H9 (cell line): ENCODE results near the gene TPBGL. TPM values are rescaled to one million over a fixed set of nuclear protein-coding genes. Genes with fewer than 3 reads are reported as not detected.

Source experiments
- DNase-seq: peaks from one replicate; pipeline ENCODE4 v3.0.0-alpha.2; 2017
- H2AFZ ChIP-seq: one replicate; pipeline ENCODE4 v1.6.1; 2013; ENCODE audit warnings: mild to moderate bottlenecking, low read length, control low read depth, moderate library complexity
- H2AK5ac ChIP-seq: 2 replicates; pipeline ENCODE4 v1.6.1; 2013; ENCODE audit warnings: low read length, control low read depth, mixed read lengths; ENCODE audit not compliant: insufficient read length
- H2BK120ac ChIP-seq: one replicate; pipeline ENCODE4 v1.6.1; 2013; ENCODE audit warnings: low read depth, mild to moderate bottlenecking, low read length, control low read depth, inconsistent platforms; ENCODE audit not compliant: poor library complexity, severe bottlenecking
- H2BK12ac ChIP-seq: 2 replicates; pipeline ENCODE4 v1.6.1; 2013; ENCODE audit warnings: low read length, control low read depth, mixed read lengths, low read depth; ENCODE audit not compliant: insufficient read length
- H2BK15ac ChIP-seq: 2 replicates; pipeline ENCODE4 v1.6.1; 2013; ENCODE audit warnings: low read depth, low read length, control low read depth
- H2BK20ac ChIP-seq: one replicate; pipeline ENCODE4 v1.6.1; 2013; ENCODE audit warnings: low read depth, mild to moderate bottlenecking, low read length, control low read depth, inconsistent platforms; ENCODE audit not compliant: poor library complexity, severe bottlenecking
- H2BK5ac ChIP-seq: 2 replicates; pipeline ENCODE4 v1.6.1; 2013; ENCODE audit warnings: low read length, control low read depth, mixed read lengths; ENCODE audit not compliant: insufficient read length
- H3K14ac ChIP-seq: 2 replicates; pipeline ENCODE4 v1.6.1; 2013; ENCODE audit warnings: low read length, control low read depth; ENCODE audit not compliant: insufficient read depth
- H3K18ac ChIP-seq: 2 replicates; pipeline ENCODE4 v1.6.1; 2013; ENCODE audit warnings: low read depth, mild to moderate bottlenecking, mixed read lengths, low read length, control low read depth; ENCODE audit not compliant: insufficient read length
- H3K23ac ChIP-seq: 2 replicates; pipeline ENCODE4 v1.6.1; 2013; ENCODE audit warnings: low read length, control low read depth, mixed read lengths, low read depth; ENCODE audit not compliant: insufficient read length
- H3K23me2 ChIP-seq: 2 replicates; pipeline ENCODE4 v1.6.1; 2013; ENCODE audit warnings: low read depth, mild to moderate bottlenecking, mixed read lengths, low read length, control low read depth; ENCODE audit not compliant: insufficient read length, poor library complexity, severe bottlenecking
- H3K27ac ChIP-seq: 2 replicates; pipeline ENCODE4 v1.5.1; 2013; ENCODE audit warnings: low read length, control low read depth, mixed read lengths, low read depth; ENCODE audit not compliant: insufficient read length
- H3K27me3 ChIP-seq: 2 replicates; pipeline ENCODE4 v1.6.1; 2013; ENCODE audit warnings: low read length, control low read depth, inconsistent platforms; ENCODE audit not compliant: insufficient read depth
- H3K4ac ChIP-seq: 2 replicates; pipeline ENCODE4 v1.6.1; 2013; ENCODE audit warnings: low read depth, mild to moderate bottlenecking, control low read depth, inconsistent platforms, low read length, moderate library complexity
- H3K4me1 ChIP-seq: 2 replicates; pipeline ENCODE4 v1.6.1; 2013; ENCODE audit warnings: low read length, control low read depth, inconsistent platforms; ENCODE audit not compliant: insufficient read depth
- H3K4me2 ChIP-seq: 2 replicates; pipeline ENCODE4 v1.6.1; 2013; ENCODE audit warnings: low read length, control low read depth, mixed read lengths; ENCODE audit not compliant: insufficient read length, insufficient read depth
- H3K56ac ChIP-seq: 2 replicates; pipeline ENCODE4 v1.6.1; 2013; ENCODE audit warnings: low read depth, mild to moderate bottlenecking, mixed read lengths, low read length, control low read depth; ENCODE audit not compliant: insufficient read length
- H3K79me1 ChIP-seq: 2 replicates; pipeline ENCODE4 v1.6.1; 2013; ENCODE audit warnings: low read depth, mild to moderate bottlenecking, moderate library complexity, low read length, control low read depth, inconsistent platforms; ENCODE audit not compliant: insufficient read depth, poor library complexity, severe bottlenecking
- H3K79me2 ChIP-seq: 2 replicates; pipeline ENCODE4 v1.6.1; 2013; ENCODE audit warnings: low read length, control low read depth, inconsistent platforms; ENCODE audit not compliant: insufficient read depth
- H3K9ac ChIP-seq: 2 replicates; pipeline ENCODE4 v1.6.1; 2013; ENCODE audit warnings: low read length, control low read depth, mixed read lengths; ENCODE audit not compliant: insufficient read length; ENCODE audit errors: extremely low read depth
- H3K9me3 ChIP-seq: one replicate; pipeline ENCODE4 v1.6.1; 2013; ENCODE audit warnings: low read depth, low read length, inconsistent platforms; ENCODE audit not compliant: control insufficient read depth
- H3T11ph ChIP-seq: one replicate; pipeline ENCODE4 v1.6.1; 2013; ENCODE audit warnings: mild to moderate bottlenecking, low read length, control low read depth, inconsistent platforms
- H4K20me1 ChIP-seq: one replicate; pipeline ENCODE4 v1.6.1; 2013; ENCODE audit not compliant: control insufficient read depth, insufficient read length, insufficient read depth
- H4K5ac ChIP-seq: 2 replicates; pipeline ENCODE4 v1.6.1; 2013; ENCODE audit warnings: low read depth, mild to moderate bottlenecking, mixed read lengths, low read length, control low read depth; ENCODE audit not compliant: insufficient read length
- H4K8ac ChIP-seq: replicated peaks from 2 replicates; pipeline ENCODE4 v1.6.1; 2013; ENCODE audit warnings: low read length, control low read depth, mixed read lengths, low read depth; ENCODE audit not compliant: insufficient read length
- H4K91ac ChIP-seq: 2 replicates; pipeline ENCODE4 v1.6.1; 2013; ENCODE audit warnings: low read depth, mild to moderate bottlenecking, moderate library complexity, mixed read lengths, low read length, control low read depth; ENCODE audit not compliant: insufficient read length
- H3K27ac Mint-ChIP-seq, 3 experiments: 2 replicates in 2 of 3; 3 replicates in 1 of 3; pipeline ENCODE4 v1.8.0; 2020 to 2021; ENCODE audit warnings: mixed read lengths in 3 of 3, mild to moderate bottlenecking in 1 of 3, moderate library complexity in 1 of 3
- H3K27me3 Mint-ChIP-seq: 2 replicates; pipeline ENCODE4 v1.8.0; 2021; ENCODE audit warnings: low read depth, mild to moderate bottlenecking, moderate library complexity, mixed read lengths
- H3K36me3 Mint-ChIP-seq, 3 experiments: 2 replicates in 2 of 3; 3 replicates in 1 of 3; pipeline ENCODE4 v1.8.0; 2020 to 2021; ENCODE audit warnings: low read depth in 3 of 3, mixed read lengths in 3 of 3; ENCODE audit not compliant: insufficient read depth in 1 of 3
- H3K4me1 Mint-ChIP-seq, 2 experiments: 2 replicates each; pipeline ENCODE4 v1.8.0; 2020; ENCODE audit warnings: mixed read lengths in 2 of 2
- H3K4me3 Mint-ChIP-seq, 2 experiments: 2 replicates in 1 of 2; 3 replicates in 1 of 2; pipeline ENCODE4 v1.8.0; 2020 to 2021; ENCODE audit warnings: mild to moderate bottlenecking in 2 of 2, mixed read lengths in 2 of 2, moderate library complexity in 1 of 2
- H3K9me3 Mint-ChIP-seq, 2 experiments: 2 replicates in 1 of 2; 3 replicates in 1 of 2; pipeline ENCODE4 v1.8.0; 2020; ENCODE audit warnings: mild to moderate bottlenecking in 2 of 2, mixed read lengths in 2 of 2, moderate library complexity in 1 of 2
- WGBS: extraction: QIAGEN DNeasy Blood & Tissue Kit; methylation state at CpG from one replicate; pipeline ENCODE4 v1.1.7; 2013; ENCODE audit warnings: missing lambda C conversion rate, low lambda C conversion rate, mixed read lengths; ENCODE audit not compliant: insufficient read length; ENCODE audit errors: extremely low coverage; 5-methylcytosine and 5-hydroxymethylcytosine counted together
- total RNA-seq: library from RNA; stranded (reverse); gene quantifications from 2 replicates; pipeline ENCODE4 v1.2.1, GENCODE V29; 2021
- TF ChIP-seq, protein P1 (sequence below): fragments of 200-600 bp; sonication (generic); conservative IDR thresholded peaks from 3 replicates; pipeline ENCODE4 v1.8.0; 2021; ENCODE audit warnings: antibody characterized with exemption, mild to moderate bottlenecking

The TPBGL gene
- total RNA-seq, 1 experiment from 2014 or later: 0.61 TPM

DNA sequence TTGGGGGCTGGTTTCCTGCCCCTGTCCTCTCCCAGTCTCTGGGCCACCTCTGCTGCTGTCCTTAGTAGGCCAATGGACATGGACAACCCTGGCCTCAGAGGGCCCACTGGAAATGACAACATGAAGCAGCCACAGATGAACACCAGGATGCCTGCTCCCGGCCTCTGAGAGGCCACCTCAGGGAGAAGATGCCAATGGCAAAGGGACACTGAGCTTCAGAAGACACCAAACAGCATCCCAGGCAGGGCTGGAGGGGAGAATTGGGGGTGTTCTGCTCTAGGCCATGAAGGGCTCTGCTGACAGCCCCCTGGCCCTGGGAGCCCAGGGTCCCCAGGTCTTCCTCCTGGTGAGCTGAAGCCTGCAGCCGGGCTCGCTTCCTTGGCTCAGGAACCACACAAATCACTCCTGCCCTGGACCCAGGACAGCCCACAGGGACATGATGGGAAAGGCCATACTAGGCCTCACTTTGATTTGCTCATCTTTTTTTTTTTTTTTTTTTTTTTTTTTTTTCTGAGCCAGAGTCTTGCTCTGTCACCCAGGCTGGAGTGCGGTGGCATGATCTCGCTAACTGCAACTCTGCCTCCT, 45.3 kb downstream of the TPBGL start:
- Mint-ChIP-seq H3K27ac (no peak overlapping the region), H3K4me3 (no peak overlapping the region), H3K9me3 (no peaks in the 10 kb centered on the region), H3K36me3 (no peaks in the 10 kb centered on the region), H3K27me3 (no peaks in the 10 kb centered on the region), H3K4me1 (peaks cover 9 to 11% of the 10 kb centered on the region in 2 experiments)
- no peak overlapping the region for H3K27ac ChIP-seq
- H4K20me1 ChIP-seq: no peaks in the 10 kb centered on the region
- no peak overlapping the region for H4K8ac ChIP-seq
- no peak overlapping the region for H2AK5ac ChIP-seq
- DNase-seq: no peak
- TF ChIP-seq, protein P1, sequence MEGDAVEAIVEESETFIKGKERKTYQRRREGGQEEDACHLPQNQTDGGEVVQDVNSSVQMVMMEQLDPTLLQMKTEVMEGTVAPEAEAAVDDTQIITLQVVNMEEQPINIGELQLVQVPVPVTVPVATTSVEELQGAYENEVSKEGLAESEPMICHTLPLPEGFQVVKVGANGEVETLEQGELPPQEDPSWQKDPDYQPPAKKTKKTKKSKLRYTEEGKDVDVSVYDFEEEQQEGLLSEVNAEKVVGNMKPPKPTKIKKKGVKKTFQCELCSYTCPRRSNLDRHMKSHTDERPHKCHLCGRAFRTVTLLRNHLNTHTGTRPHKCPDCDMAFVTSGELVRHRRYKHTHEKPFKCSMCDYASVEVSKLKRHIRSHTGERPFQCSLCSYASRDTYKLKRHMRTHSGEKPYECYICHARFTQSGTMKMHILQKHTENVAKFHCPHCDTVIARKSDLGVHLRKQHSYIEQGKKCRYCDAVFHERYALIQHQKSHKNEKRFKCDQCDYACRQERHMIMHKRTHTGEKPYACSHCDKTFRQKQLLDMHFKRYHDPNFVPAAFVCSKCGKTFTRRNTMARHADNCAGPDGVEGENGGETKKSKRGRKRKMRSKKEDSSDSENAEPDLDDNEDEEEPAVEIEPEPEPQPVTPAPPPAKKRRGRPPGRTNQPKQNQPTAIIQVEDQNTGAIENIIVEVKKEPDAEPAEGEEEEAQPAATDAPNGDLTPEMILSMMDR: no peak
- H2BK5ac ChIP-seq: no peak overlapping the region
- H3K56ac ChIP-seq: no peak overlapping the region
- no peak overlapping the region for H4K91ac ChIP-seq
- H3K4me1 ChIP-seq: no peaks in the 10 kb centered on the region
- no CpG with 5 or more reads among the region's 5 CpGs for WGBS
- no peak overlapping the region for H3K9ac ChIP-seq
- no peaks in the 10 kb centered on the region for H3K23me2 ChIP-seq
- H2BK12ac ChIP-seq: no peak overlapping the region
- no peak overlapping the region for H3K4me2 ChIP-seq
- no peak overlapping the region for H3K18ac ChIP-seq
- no peaks in the 10 kb centered on the region for H3K9me3 ChIP-seq
- no peak overlapping the region for H3K4ac ChIP-seq
- H2BK15ac ChIP-seq: no peak overlapping the region
- no peak overlapping the region for H3T11ph ChIP-seq
- H2AFZ ChIP-seq: no peak overlapping the region
- no peak overlapping the region for H4K5ac ChIP-seq
- no peak overlapping the region for H2BK20ac ChIP-seq
- no peak overlapping the region for H3K23ac ChIP-seq
- no peak overlapping the region for H3K14ac ChIP-seq
- no peaks in the 10 kb centered on the region for H3K79me1 ChIP-seq
- no peak overlapping the region for H2BK120ac ChIP-seq
- no peaks in the 10 kb centered on the region for H3K27me3 ChIP-seq
- no peaks in the 10 kb centered on the region for H3K79me2 ChIP-seq
